Sciatic nerve (tissue), 2 donors: ENCODE measurements around the gene PLXNB2. TPM values are rescaled to one million over a fixed set of nuclear protein-coding genes. Genes with fewer than 3 reads are reported as not detected.

Source experiments
- ATAC-seq: fragments of 200-7000 bp; cut with Tn5 transposase; one replicate; pipeline ENCODE4 v1.9.1; 2020; ENCODE audit warnings: mild to moderate bottlenecking, moderate library complexity
- DNase-seq: peaks from one replicate; pipeline ENCODE4 v3.0.0-alpha.2; 2020; ENCODE audit warnings: low spot score
- intact Hi-C: fragments of 100-400 bp; cut with DNase I; formaldehyde crosslinking; loops from one replicate; pipeline ENCODE4 v1.14.2; 2022
- total RNA-seq: library from RNA; stranded (reverse); fragmentation: NEBNext Ultra II Directional; extraction: Animal tissue kit (Norgen Biotek cat#: 25700); gene quantifications from one replicate; pipeline ENCODE4 v1.2.1, GENCODE V29; 2021
- donor health status: DM: no; HTN: no; CAD: no.
- donor health status: DM: no; HTN: no; CAD: no.

Gene PLXNB2
- total RNA-seq, 1 donor from 2014 or later = 160 TPM

DNA sequence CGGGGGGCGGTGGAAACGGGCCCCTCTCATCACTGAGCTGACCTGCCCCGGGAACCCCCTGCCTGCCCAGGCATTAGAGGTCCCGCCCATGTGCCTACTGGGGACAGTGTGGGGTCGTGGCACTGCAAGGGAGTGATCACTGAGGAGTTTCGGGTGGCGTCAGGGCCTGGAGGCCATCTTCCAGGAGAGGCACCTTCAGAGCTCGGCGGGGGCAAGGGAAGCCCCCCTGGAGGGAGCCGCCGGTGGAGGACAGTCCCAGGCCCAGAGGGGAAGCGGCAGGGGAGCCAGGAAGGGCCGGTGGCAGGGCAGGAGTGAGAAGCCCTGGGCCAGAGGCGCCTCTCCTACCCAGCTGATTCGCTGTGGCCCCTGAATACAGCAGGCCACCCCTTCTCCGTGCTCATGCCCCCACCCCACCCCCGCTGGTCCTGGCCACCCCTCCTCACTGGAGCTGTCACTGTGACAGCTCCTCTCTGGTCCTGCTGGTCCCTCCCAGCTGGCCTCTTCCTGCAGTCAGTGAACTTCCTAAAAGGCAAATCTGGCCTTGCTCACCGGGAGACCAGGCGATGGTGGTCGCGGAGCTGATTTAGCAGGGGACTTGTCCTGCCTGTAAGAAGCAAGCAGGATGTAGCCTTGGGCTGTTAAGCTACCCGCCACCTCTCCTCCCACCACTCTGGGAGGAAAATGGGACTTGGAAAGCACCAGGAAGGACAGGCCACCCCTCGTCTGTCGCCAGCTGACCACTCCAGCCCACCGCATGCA is 35.2 kb downstream of the PLXNB2 start:
- ATAC-seq (no peak), DNase-seq (no peak)
- intact Hi-C loops = no loop called here

DNA sequence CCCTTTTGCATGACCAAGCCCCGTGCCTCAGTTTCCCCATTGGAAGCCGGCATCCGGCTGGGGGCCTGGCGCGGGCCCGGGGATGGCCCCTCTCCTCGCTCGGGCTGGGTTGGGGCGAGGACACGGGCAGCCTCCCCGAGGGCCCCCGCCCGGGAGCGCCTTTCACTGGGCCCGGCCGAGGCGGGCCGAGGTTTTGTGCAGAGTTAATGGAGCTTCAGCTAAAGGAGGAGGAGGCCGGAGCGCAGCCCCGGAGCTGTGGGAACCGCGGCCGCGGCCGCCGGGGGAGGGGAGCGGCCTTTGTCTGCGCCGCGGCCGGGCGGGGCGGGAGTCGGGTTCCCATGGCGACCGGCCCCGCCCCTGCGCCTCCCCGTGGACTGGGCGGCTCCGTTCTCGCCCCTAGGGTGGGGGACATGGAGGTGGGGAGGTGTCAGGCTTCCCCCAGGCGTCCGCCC is 35.9 kb downstream of the PLXNB2 start:
- intact Hi-C loops = no loop called here
- ATAC-seq (no peak), DNase-seq (no peak)

DNA sequence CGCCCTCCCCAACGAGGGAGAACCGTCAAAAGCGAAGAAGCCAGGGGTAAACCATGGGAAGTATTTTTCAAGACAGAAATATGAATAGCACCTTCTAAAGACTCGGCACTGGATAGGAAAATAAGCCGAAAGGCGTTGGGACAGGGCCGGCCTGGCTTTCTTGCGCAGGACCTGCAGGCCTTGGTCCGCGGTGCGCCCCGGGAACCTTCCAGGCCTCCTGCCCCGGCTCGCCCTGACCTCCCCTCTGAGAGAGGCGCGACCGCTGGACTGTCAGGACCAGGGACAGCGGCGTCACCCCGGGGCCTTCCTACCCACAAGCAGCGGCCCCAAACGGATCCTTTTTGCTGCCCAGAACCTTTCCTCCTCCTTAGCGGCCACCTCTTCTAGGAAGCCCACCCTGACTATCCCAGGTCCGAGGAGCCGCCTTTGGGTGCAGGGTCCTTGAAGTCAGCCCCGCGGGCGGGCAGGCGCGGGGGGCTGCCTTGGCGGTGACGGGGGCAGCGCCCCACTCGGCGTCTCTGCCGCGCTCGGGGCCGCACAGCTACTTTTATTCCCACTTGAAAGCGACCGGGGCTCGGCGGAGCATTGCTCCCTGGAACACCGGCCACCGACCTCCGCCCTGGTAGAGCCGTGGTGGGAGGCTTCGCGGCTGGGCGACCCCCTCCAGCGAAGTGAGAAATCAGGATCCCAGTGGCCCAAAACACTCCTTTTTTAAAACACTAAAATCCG is 36.6 kb downstream of the PLXNB2 start:
- peak; percentile 38 for ATAC-seq
- intact Hi-C loops = no loop called here

DNA sequence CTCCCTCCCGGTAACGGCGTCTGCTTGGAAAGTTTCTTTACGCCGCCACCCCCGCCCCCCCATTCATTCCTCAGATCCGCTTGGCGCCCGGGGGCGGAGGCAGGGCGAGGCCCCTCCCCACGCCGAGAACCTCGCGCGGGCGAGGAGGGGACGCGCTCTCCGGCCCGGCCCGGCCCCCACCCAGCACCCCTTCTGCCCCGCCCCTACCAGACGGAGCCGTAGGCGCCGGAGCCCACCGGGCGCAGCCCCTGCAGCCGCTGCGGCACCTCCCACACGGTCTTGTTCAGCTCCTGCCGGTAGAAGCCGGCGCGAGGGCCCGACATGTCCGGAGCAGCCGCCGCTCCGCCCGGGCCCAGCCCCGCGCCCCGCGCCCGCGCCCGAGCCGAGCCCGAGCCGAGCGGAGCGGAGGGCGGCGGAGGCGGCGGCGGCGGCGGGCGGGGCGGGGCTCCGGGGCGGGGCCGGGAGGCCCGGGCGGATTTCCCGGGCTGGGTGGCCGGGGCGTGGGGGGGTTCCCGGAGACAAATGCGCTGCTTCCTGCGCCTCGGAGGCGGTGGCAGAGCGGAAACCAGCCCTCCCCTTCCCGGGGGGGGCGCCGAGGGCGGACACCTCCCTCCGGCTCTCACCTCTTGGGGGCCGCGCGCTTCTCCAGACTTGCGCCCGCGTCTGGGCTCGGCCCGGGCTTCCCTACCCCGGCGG is 37.3 kb downstream of the PLXNB2 start, which contains the start of gene MAPK11:
Gene MAPK11 (minus strand): TSS at position 411 of the 696 bp plus-strand sequence. CDS start 88 bp downstream, at position 323.
- DNase-seq (no peak), ATAC-seq (peak; percentile 35)
- intact Hi-C loops = loop anchor here (2.0 kb wide), 1 partner anchor 57 kb away; the partner anchor contains the start of gene DENND6B

More for the DNA sequence above, 36.6 kb downstream of the PLXNB2 start:
- DNase-seq = peak; percentile 84

DNA sequence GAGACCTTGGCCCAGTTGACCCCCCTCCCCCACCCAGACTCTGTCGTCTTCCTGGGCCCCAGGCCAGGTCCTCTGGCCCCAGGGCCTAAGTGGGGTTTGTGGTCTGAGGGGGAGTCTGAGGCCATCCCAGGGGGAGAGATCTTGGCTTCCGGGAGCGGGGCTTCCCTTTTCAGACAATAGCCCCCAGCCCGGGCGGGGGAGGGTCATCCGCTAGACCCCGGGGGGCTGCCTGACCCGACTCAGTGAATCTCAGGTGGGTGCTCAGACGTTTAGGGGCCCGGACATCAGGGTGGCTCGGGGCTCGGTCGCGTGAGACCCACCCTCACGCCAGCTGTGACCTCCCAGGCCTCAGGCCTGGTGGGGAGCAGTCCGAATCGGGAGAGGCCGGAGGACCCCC is 37.9 kb downstream of the PLXNB2 start:
- DNase-seq (no peak), ATAC-seq (peak; percentile 0)
- intact Hi-C loops = loop anchor here (2.0 kb wide), 1 partner anchor 57 kb away; the partner anchor contains the start of gene DENND6B

DNA sequence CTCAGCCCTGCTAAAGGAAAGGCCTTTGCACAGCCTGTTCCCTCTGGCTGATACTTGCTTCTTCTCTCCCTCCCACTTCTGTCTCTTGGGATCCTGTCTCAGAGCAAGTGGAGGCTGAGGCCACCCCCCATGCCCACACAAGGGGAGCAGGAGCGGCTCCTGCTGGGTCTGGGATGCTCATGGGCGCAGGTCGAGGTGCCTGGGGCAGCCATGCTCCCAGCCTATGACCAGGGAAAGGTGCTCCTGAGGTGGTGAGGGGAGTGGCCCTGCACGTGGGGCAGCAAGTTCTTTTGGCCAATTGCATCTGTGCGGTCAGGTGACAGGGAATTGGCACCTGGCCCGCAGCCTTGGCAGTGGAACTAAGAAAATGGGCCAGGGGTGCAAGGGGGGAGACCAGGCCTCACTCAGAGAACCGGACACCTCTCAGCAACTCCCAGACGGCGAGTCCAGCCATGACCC is 38.8 kb downstream of the PLXNB2 start:
- intact Hi-C loops = loop anchor here (2.0 kb wide), 1 partner anchor 58 kb away; the partner anchor contains the start of gene DENND6B
- DNase-seq = no peak
- ATAC-seq = peak; percentile 1

DNA sequence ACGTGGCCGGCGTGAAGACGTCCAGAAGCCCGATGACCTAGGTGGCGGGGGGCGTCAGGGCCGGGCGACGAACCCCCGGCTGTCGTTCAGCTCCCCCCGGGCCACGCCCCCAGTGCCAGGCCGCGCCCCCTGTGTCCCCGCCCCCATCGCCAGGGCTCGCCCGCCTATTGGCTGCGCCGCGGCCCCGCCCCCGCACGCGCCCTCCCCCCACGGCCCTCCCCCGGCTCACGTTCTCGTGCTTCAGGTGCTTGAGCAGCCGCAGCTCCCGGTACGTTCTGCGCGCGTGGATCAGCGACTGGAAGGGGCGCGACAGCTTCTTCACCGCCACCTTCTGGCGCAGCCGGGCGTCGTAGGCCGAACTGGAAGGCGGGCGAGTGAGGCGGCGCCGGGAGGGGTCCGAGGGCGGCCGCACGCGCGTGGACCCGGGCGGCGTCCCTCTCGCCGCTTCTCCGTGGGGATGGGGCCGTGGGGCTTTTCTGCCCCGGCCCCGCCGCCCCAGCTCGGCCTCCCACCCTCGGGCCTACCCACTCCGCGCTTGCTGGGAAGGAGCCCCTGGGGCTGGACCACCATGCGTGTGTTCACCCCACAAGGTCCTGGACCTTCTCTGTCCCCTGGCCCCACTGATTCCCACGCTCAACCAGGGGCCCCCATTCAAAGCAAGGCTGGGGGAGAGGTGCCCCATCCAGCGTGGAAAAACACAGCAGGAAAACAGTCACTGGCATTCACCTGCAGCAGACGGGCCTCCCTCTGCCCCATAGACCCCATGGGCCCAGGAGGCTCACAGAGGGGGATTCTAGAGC is 39.7 kb downstream of the PLXNB2 start:
- ATAC-seq = peak; percentile 65
- DNase-seq = peak; percentile 84
- intact Hi-C loops = loop anchor here (2.0 kb wide), 1 partner anchor 59 kb away; the partner anchor contains the start of gene DENND6B

DNA sequence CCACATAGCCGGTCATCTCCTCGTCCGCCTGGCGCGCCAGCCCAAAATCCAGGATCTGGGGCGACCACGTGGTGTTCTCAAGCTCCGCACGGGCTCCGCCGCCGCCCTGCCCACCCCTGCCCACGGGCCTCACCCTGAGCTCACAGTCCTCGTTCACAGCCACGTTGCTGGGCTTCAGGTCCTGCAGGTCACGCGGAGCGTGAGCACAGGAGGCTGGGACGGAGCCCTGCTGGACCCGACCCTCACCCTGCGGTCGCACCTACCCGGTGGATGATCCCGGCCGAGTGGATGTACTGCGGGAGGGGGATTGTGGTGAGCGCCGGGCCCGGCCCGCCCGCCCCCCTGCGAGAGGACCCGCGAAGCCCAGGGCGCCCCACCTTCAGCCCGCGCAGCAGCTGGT is 40.5 kb downstream of the PLXNB2 start:
- no peak for DNase-seq
- intact Hi-C loops = no loop called here
- ATAC-seq = no peak

DNA sequence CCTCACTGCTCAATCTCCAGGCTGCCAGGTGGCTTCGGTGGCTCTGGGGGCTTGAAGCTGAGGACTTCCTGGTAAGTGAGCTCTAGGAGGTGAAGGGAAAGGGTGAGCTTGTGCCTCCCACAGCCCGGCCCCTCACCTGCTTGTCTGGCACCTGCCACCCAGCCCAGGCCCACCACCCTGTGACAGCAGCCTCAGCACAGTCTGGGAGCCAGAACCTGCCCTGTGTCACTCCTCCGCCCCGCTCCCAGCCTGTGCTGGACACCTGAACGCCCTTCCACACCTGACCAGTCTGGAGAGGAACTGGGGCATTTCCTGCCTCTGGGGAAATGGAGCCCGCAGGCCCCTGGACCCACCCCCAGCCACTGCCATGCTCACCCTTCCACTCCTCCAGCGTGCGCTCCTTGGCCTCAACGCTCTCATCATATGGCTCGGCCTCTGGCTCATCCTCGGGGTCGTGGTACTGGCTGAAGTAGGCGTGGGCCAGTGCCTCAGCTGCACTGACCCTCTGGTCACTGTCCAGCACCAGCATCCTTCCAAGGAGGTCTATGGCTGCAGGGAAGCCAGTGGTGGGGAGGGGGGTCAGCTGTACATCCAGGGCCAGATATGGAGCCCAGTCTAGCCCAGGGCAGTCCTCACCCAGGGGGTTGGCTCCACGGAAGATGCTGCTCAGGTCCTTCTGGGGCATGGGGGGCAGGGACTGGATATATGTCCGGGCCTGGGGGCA is 42.3 kb downstream of the PLXNB2 start:
- no peak for ATAC-seq

DNA sequence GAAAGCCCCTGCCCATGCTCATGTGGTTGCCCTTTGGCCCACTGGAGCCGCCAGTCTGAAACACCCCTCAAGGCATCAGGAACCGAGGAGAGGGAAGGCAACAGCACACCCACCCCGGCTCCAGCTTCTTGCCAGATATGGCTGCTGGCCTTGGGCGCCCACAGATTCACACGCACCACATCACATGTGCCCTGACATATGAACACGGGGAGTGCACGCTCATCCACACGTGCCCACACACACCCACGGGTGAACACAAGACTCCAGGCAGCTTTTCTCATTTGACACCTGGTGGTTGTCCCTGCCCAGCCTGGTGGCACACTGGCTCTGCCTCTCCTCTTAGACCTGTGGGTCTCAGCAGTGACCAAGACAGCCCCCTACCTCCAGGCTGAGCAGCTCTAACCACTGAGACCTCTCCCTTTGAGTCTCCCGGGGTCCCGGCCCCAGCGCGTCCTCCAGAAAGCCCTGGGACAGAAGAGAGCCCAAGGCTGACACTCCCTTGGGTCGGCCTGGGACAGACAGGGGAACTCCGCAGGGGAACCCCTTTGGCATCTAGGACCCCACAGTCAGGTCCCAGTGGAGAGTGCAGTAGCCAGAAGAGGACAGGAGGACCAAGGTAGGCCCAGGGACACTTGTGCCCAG is 43.2 kb downstream of the PLXNB2 start:
- DNase-seq (no peak), ATAC-seq (no peak)
- intact Hi-C loops = loop anchor here (5.0 kb wide), 1 partner anchor 73 kb away; no protein-coding TSS in a partner anchor

More for the DNA sequence above, 42.3 kb downstream of the PLXNB2 start:
- intact Hi-C loops = loop anchor here (5.0 kb wide), 1 partner anchor 72 kb away; no protein-coding TSS in a partner anchor
- DNase-seq = no peak

DNA sequence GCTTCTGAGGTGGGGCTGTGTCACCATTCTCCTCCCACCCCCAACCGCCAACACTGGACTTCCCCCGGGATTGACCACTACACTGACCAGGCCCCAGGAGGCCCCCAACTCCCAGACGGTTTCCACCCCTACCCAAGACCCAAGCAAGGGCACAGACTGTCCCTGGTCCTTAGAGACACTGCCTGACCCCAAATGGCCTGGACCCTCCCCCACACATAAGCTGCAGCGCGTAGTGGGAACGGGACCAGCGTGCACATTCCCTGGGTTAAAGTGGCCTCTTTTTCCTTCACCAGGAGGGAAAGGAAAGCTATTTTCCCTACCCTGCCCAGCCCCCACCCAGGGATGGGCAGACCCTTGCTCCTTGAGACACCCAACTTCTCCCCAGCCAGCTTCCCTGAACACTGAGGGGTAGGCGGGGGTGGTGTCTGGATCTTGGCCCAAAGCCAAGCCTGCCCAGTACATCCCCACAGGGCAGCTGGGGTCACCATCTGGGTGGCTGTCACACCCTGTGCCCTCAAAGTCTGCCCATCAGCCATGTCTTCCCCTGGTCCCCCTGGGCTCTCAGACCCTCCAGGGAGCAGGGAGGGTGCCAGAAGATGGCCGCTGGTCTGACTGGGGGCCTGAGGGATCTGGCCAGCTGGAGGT is 44.4 kb downstream of the PLXNB2 start:
- ATAC-seq (no peak), DNase-seq (no peak)
- intact Hi-C loops = loop anchor here (5.0 kb wide), 1 partner anchor 74 kb away; no protein-coding TSS in a partner anchor

DNA sequence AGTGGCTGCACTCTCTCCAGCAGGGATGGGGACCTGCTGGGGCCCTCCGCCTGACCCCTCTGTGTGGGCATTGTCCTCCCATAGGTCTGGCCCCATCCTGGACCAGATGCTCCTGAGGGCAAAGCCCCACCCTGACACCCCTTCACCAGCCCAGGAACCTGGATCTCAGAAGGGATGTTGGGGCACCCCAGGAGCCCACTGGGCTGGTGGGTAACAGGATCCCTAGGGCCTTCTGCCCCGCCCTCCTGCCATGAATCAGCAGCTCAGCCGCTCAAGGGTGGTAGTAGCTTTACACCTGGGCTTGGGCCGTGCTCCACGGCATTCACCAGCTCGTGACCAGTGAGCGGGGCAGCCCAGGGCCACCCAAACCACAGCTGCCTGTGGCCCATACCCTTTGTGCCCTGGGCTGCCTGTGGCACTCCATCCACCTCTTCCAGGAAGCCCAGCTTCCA is 45.0 kb downstream of the PLXNB2 start:
- intact Hi-C loops = loop anchor here (5.0 kb wide), 1 partner anchor 75 kb away; no protein-coding TSS in a partner anchor
- ATAC-seq = no peak
- DNase-seq = no peak

DNA sequence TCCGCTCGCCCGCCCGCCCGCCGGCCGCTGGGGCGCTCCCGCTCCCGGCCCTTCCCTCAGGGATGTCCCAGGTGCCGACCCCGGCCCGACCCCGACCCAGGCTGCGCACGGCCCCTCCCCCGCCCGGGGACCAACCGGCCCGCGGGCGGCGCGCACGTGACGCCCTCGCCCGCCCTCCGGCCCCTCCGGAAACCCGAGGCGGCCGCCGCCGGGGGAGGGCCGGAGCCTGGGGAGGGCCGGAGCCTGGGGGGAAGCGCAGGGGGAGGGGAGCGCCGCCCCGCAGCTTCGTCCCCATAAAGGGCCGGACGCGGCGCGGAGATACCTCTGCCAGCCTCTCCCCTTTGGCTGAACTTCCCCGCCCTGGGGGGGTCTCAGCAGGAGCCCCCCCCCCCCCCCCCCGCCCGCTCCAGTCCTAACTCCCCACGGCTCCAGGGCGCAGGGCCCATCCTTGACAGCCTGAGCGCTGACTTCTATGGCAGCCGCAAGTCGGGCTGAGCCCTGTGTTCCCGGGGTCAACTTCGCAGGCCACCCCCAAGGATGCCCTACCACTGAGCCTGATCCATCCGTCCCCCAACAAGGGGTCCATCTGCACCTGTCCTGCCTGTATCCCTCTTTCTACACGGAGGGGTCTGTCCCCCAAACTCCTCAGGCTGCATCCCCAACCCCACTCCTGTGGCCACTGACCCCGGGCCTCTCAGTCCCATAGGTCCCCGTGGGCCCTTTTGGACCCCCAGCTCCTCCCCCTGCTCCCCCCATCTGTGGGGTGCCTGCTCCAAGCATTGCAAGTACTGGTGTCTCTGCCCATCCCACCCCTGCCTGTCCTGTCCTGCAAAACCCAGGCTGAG is 45.6 kb downstream of the PLXNB2 start, which contains the start of gene MAPK12:
Gene MAPK12 (minus strand): TSS at position 69 of the 845 bp plus-strand sequence. CDS start 174 bp downstream, outside the sequence.
- DNase-seq = no peak
- intact Hi-C loops = loop anchor here (5.0 kb wide), 1 partner anchor 75 kb away; no protein-coding TSS in a partner anchor
- peak; percentile 1 for ATAC-seq

DNA sequence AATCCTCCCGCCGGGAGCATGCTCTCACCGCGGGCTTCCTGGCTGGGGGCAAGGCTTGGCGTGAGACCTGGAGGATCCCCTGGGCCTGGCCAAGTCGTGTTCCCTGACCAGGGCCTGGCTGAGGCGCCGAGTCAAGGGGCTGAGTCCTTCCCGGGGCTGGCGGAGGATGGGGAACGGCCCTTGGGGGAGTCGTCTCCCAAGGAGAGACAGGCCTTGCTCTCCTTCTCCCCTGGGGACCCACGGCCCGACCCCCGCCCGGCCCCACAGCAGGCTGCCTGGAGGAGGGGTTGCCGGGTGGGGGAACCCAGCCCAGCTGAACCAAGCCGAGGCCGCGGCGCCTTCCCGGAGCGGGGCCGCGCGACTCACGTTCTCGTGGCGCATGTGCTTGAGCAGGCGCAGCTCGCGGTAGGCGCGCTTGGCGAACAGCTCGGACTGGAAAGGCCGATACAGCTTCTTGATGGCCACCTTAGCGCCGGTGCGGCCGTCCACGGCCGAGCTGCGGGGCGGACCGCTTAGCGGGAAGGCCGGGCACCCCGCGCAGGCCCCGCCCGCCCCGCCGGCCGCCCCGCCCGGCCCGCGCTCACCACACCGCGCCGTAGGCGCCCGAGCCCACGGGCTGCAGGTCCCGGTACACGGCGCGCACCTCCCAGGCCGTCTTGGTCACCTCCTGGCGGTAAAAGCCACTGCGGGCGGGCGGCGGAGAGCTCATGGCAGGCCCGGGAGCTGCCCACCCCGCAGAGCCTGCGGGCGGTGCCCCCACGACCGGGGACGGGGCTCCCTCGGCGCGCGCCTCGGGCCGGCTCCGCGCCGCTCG is 46.4 kb downstream of the PLXNB2 start:
- intact Hi-C loops = loop anchor here (5.0 kb wide), 1 partner anchor 76 kb away; no protein-coding TSS in a partner anchor
- DNase-seq (no peak), ATAC-seq (peak; percentile 34)
